GM18519 (cell line): ENCODE results near the gene PAN2.
"Not testable (repeated sequence)": the region's sequence is repeated elsewhere in the genome, so short reads cannot be mapped to it uniquely, and the experiment has no call there.

ENCODE experiments used
- ATAC-seq: cut with Tn5 transposase; IDR thresholded peaks from one replicate; pipeline ENCODE4 v1.9.1; 2021; ENCODE audit warnings: mild to moderate bottlenecking, moderate library complexity; ENCODE audit not compliant: unreplicated experiment, low FRiP score

Gene PAN2

GRCh38 chr12:56333679-56334489 lies at the start of gene PAN2:
TSS of gene PAN2 (minus strand) at chr12:56334000. CDS start at chr12:56333094, 906 bp downstream.
- ATAC-seq, result peak; percentile 79

- ATAC-seq, result no peak
These were observed 48.8 kb upstream of the PAN2 start for GRCh38 chr12:56382611-56383010.

GRCh38 chr12:56377989-56378316 lies 44.2 kb upstream of the PAN2 start:
- no peak for ATAC-seq

- ATAC-seq, result no peak
These were observed 43.6 kb upstream of the PAN2 start for GRCh38 chr12:56377310-56377988.

GRCh38 chr12:56375598-56376434 lies 42.0 kb upstream of the PAN2 start:
- ATAC-seq, result no peak

- no peak for ATAC-seq
These were observed 41.2 kb upstream of the PAN2 start for GRCh38 chr12:56374726-56375597.

GRCh38 chr12:56373515-56373914 lies 39.7 kb upstream of the PAN2 start:
- no peak for ATAC-seq

GRCh38 chr12:56366948-56367347 lies 33.1 kb upstream of the PAN2 start:
- ATAC-seq, result no peak

GRCh38 chr12:56362130-56363059 lies 28.6 kb upstream of the PAN2 start, which contains the start of gene APOF:
TSS of gene APOF (minus strand) at chr12:56362857. CDS start at chr12:56362745, 112 bp downstream.
- no peak for ATAC-seq

- no peak for ATAC-seq
These were observed 27.8 kb upstream of the PAN2 start for GRCh38 chr12:56361487-56362129.

GRCh38 chr12:56359851-56360767 lies 26.3 kb upstream of the PAN2 start, which contains the start of gene STAT2:
TSS of gene STAT2 (minus strand) at chr12:56360107. CDS start at chr12:56356571, 3,536 bp downstream.
- peak; percentile 95 for ATAC-seq

GRCh38 chr12:56358836-56359532 lies 25.2 kb upstream of the PAN2 start:
- ATAC-seq, result no peak

- no peak for ATAC-seq
These were observed 17.5 kb upstream of the PAN2 start for GRCh38 chr12:56351325-56351724.

GRCh38 chr12:56350662-56351061 lies 16.9 kb upstream of the PAN2 start:
- ATAC-seq, result no peak

- ATAC-seq, result no peak
These were observed 15.0 kb upstream of the PAN2 start for GRCh38 chr12:56348776-56349175.

- not testable (repeated sequence) for ATAC-seq
These were observed 13.5 kb upstream of the PAN2 start for GRCh38 chr12:56347255-56347654.

GRCh38 chr12:56346675-56347074 lies 12.9 kb upstream of the PAN2 start:
- no peak for ATAC-seq
